ENCODE measurements around the gene CCDC171. TPM values are rescaled to one million over a fixed set of nuclear protein-coding genes. Genes with fewer than 3 reads are reported as not detected.
"Not testable (repeated sequence)": the region's sequence is repeated elsewhere in the genome, so short reads cannot be mapped to it uniquely, and the experiment has no call there.

CCDC171 gene
- total RNA-seq, 1 experiment from 2014 or later, result 2.4 TPM

- H2BK15ac ChIP-seq (ENCODE audit: low read depth, low read length), result no peak overlapping the region
- H3T11ph ChIP-seq (ENCODE audit: low read length), result no peak overlapping the region
- no peak overlapping the region for H2BK20ac ChIP-seq (ENCODE audit: low read depth, low read length, poor library complexity, severe bottlenecking)
- no peak overlapping the region for H3K56ac ChIP-seq (ENCODE audit: insufficient read length, low read depth, low read length)
- H2AK5ac ChIP-seq (ENCODE audit: insufficient read length, low read length), result no peak overlapping the region
- no peak overlapping the region for H2AFZ ChIP-seq (ENCODE audit: low read length)
- no peak overlapping the region for H4K91ac ChIP-seq (ENCODE audit: insufficient read length, low read depth, low read length)
- no peaks in the 10 kb centered on the region for H3K79me2 ChIP-seq (ENCODE audit: insufficient read depth, low read length)
- H3K4me1 Mint-ChIP-seq, result peaks cover 12 to 13% of the 10 kb centered on the region in 2 experiments
- peaks cover 0 to 2% of the 10 kb centered on the region in 2 experiments; a peak in 4 of 5 replicates for H3K9me3 Mint-ChIP-seq
- no peak overlapping the region for H3K14ac ChIP-seq (ENCODE audit: insufficient read depth, low read length)
- no peak for DNase-seq
- WGBS (ENCODE audit: extremely low coverage, insufficient read length, low lambda C conversion rate), result no CpG with 5 or more reads among the region's 3 CpGs
- H3K4me2 ChIP-seq (ENCODE audit: insufficient read depth, insufficient read length, low read length), result no peak overlapping the region
- H4K20me1 ChIP-seq (ENCODE audit: control insufficient read depth, insufficient read depth, insufficient read length), result no peaks in the 10 kb centered on the region
- H3K79me1 ChIP-seq (ENCODE audit: insufficient read depth, low read depth, low read length, poor library complexity, severe bottlenecking), result no peaks in the 10 kb centered on the region
- H3K27ac Mint-ChIP-seq, result peak overlapping the region in 2 of 3 experiments; percentile 21 to 65; a peak in 1 of 7 replicates
- H4K5ac ChIP-seq (ENCODE audit: insufficient read length, low read depth, low read length), result no peak overlapping the region
- H3K18ac ChIP-seq (ENCODE audit: insufficient read length, low read depth, low read length), result no peak overlapping the region
- no peak overlapping the region for H2BK12ac ChIP-seq (ENCODE audit: insufficient read length, low read depth, low read length)
- no peaks in the 10 kb centered on the region for H3K9me3 ChIP-seq (ENCODE audit: control insufficient read depth, low read depth, low read length)
- H3K27me3 ChIP-seq (ENCODE audit: insufficient read depth, low read length), result no peaks in the 10 kb centered on the region
- no peak overlapping the region for H3K4ac ChIP-seq (ENCODE audit: low read depth, low read length)
- TF ChIP-seq CTCF (conservative IDR thresholded peaks at IDR 0.05), result no peak
- H3K9ac ChIP-seq (ENCODE audit: extremely low read depth, insufficient read length, low read length), result no peak overlapping the region
- no peak overlapping the region for H3K4me3 Mint-ChIP-seq
- no peaks in the 10 kb centered on the region; the same call in 1 of the 2 replicates for H3K27me3 Mint-ChIP-seq (ENCODE audit: low read depth)
- no peak overlapping the region for H3K23ac ChIP-seq (ENCODE audit: insufficient read length, low read depth, low read length)
- peaks cover 4 to 10% (median 4%) of the 10 kb centered on the region in 3 experiments; a peak in 5 of 7 replicates for H3K36me3 Mint-ChIP-seq (ENCODE audit: insufficient read depth in 1 of 3, low read depth in 3 of 3)
- H4K8ac ChIP-seq (replicated peaks; ENCODE audit: insufficient read length, low read depth, low read length), result no peak overlapping the region
- H3K4me1 ChIP-seq (ENCODE audit: insufficient read depth, low read length), result no peaks in the 10 kb centered on the region
- H2BK120ac ChIP-seq (ENCODE audit: low read depth, low read length, poor library complexity, severe bottlenecking), result no peak overlapping the region
- no peaks in the 10 kb centered on the region for H3K23me2 ChIP-seq (ENCODE audit: insufficient read length, low read depth, low read length, poor library complexity, severe bottlenecking)
- H2BK5ac ChIP-seq (ENCODE audit: insufficient read length, low read length), result no peak overlapping the region
- H3K27ac ChIP-seq (ENCODE audit: insufficient read length, low read depth, low read length), result no peak overlapping the region
These were observed 39.5 kb downstream of the CCDC171 start for GRCh38 chr9:15592317-15592716.

GRCh38 chr9:15592940-15593339 lies 40.1 kb downstream of the CCDC171 start:
- H2BK12ac ChIP-seq (ENCODE audit: insufficient read length, low read depth, low read length); H3K56ac ChIP-seq (ENCODE audit: insufficient read length, low read depth, low read length); H3K18ac ChIP-seq (ENCODE audit: insufficient read length, low read depth, low read length); H3K27me3 Mint-ChIP-seq (ENCODE audit: low read depth); H3K23me2 ChIP-seq (ENCODE audit: insufficient read length, low read depth, low read length, poor library complexity, severe bottlenecking); H2AK5ac ChIP-seq (ENCODE audit: insufficient read length, low read length); H3K14ac ChIP-seq (ENCODE audit: insufficient read depth, low read length); H4K20me1 ChIP-seq (ENCODE audit: control insufficient read depth, insufficient read depth, insufficient read length); H4K5ac ChIP-seq (ENCODE audit: insufficient read length, low read depth, low read length); H3K23ac ChIP-seq (ENCODE audit: insufficient read length, low read depth, low read length); H3K27me3 ChIP-seq (ENCODE audit: insufficient read depth, low read length); H4K8ac ChIP-seq (replicated peaks; ENCODE audit: insufficient read length, low read depth, low read length); H3K9me3 Mint-ChIP-seq; H3K27ac ChIP-seq (ENCODE audit: insufficient read length, low read depth, low read length); H2BK20ac ChIP-seq (ENCODE audit: low read depth, low read length, poor library complexity, severe bottlenecking); H3K4me3 Mint-ChIP-seq; H3K9me3 ChIP-seq (ENCODE audit: control insufficient read depth, low read depth, low read length); H3K79me1 ChIP-seq (ENCODE audit: insufficient read depth, low read depth, low read length, poor library complexity, severe bottlenecking); H3K4me2 ChIP-seq (ENCODE audit: insufficient read depth, insufficient read length, low read length); H2BK120ac ChIP-seq (ENCODE audit: low read depth, low read length, poor library complexity, severe bottlenecking); H2BK5ac ChIP-seq (ENCODE audit: insufficient read length, low read length); DNase-seq; H3K4me1 ChIP-seq (ENCODE audit: insufficient read depth, low read length); H3K79me2 ChIP-seq (ENCODE audit: insufficient read depth, low read length); H2AFZ ChIP-seq (ENCODE audit: low read length); H3K27ac Mint-ChIP-seq; H4K91ac ChIP-seq (ENCODE audit: insufficient read length, low read depth, low read length); H3T11ph ChIP-seq (ENCODE audit: low read length); H2BK15ac ChIP-seq (ENCODE audit: low read depth, low read length); H3K9ac ChIP-seq (ENCODE audit: extremely low read depth, insufficient read length, low read length); H3K4ac ChIP-seq (ENCODE audit: low read depth, low read length): not testable (repeated sequence)
- no CpG with 5 or more reads among the region's 1 CpG for WGBS (ENCODE audit: extremely low coverage, insufficient read length, low lambda C conversion rate)
- peaks cover 12 to 13% of the 10 kb centered on the region in 2 experiments for H3K4me1 Mint-ChIP-seq
- peaks cover 8 to 14% (median 8%) of the 10 kb centered on the region in 3 experiments for H3K36me3 Mint-ChIP-seq (ENCODE audit: insufficient read depth in 1 of 3, low read depth in 3 of 3)

Measured in H9 (cell line).